Left renal cortex interstitium (tissue), 4 donors: ENCODE results near the gene CDH18. TPM values are rescaled to one million over a fixed set of nuclear protein-coding genes. Genes with fewer than 3 reads are reported as not detected.

ENCODE experiments used
- DNase-seq, 4 donors: peaks; one replicate each; pipeline ENCODE4 v3.0.0-alpha.2; 2013; ENCODE audit warnings: low read depth in 4 of 4, low spot score in 2 of 4, missing footprints in 1 of 4
- polyA plus RNA-seq, 4 donors: library from polyadenylated mRNA; unstranded; fragments of 120-200 nt; gene quantifications; one replicate each; pipeline ENCODE4 v1.2.1, GENCODE V29; 2013; ENCODE audit not compliant: insufficient read length in 4 of 4

Gene CDH18
- polyA plus RNA-seq, 4 donors = 0.84 to 1.2 (median 0.96) TPM

DNA sequence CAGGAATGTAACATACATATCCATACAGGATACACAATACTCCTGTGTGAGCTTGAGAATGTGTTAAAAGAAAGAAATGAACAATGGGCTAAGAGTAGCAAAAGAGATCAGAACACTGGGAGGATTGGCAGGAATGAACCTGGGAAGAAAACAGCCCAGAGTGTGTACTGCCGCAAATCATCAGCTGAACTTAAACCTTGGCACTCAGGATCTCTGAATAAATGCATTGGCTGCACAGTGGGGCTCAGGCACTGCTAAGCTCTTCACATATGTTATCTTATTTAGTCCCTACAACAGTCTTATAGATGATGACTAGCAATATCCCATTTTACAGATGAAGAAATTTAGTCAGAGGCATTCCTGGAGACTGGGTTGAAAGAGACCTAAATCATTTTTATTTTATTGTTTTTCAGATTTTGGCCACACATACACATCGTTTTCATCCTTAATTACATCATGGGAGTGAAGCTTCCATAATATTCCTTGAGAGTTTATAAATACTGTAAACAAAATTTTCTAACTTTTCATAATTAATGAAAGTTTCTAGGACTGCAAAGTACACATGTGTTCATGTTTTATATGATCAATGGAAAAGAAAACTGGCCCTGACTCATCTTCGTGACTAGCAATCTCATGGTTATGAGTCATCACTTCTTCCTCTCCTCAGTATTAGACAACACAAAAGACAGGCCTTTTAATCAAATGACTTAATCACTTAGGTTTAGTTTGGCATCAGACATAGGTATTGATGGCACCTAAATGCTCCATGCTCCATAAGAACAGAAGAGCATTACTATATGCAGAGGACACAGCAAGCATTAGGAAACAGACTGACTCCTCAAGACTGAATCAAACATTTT lies 59.2 kb downstream of the CDH18 start:
- no peak for DNase-seq

DNA sequence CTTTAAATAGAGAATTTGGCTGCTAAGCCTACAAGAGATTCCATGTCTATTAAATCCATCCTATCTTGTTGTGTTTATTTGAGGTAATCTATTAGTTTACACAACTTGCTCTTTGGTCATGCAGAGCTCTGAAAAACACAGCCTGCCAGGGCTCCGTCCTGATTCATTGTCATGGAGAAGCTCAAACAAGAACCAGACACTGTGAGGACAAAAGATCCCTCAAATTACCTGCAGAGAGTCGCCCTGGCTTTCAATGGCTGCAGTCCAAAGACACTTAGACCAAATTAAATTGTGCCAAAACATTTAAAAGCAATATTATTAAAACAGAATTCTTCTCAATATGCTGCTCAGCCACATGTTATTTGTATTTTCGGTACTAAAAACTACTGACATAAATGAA lies 60.1 kb downstream of the CDH18 start:
- no peak for DNase-seq

DNA sequence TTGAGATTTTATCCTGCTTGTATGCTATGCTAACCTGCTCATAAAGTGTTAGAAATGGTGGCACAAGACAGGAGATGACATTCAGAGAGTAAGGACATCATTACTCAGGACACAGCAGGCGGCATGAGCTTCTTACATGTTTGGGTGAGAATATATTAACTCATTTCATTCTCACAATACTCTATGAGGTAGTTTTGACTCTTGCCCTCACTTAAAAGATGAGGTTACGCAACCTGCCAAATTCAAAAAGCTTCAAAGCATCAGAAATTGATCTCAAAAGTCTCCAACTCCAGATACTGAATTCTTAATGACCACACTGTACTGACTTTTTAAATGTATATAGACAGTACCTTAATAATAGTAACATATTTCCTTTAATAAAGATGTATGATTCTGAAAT lies 60.8 kb downstream of the CDH18 start:
- no peak for DNase-seq

DNA sequence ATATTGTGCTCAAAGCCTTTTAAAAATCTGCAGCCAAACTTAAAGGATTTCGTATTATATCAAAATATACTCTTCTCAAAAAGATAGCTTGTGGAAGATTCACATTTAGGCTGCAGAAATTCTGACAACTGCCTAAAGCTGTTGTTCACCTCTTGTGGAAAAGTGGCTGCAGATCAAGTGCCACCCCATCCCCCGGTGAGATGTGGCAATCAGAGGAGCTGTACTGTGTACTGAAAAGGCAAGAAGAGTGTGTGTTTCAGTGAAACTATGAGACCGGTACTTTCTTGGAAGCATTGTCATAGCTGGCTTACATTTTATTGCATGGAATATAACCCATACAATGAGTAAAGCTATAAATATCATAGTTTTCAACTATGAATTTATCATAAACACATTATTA lies 64.3 kb downstream of the CDH18 start:
- no peak for DNase-seq

DNA sequence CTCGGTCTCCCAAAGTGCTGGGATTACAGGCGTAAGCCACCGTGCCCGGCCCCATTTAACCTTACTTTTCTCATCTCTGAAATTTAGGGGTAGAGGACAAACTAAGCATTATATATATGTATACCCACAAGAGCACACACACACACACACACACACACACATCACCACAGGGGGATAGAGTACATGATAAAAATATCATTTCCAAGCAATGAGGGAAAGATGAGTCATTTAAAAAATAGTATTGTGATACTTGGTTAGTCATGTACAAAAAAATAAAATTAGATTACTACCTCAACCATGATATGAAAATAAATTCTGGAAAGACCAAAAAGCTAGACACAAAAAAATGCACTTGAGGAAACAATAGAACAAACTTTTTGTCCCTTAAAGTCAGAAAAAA lies 67.2 kb downstream of the CDH18 start:
- no peak for DNase-seq

DNA sequence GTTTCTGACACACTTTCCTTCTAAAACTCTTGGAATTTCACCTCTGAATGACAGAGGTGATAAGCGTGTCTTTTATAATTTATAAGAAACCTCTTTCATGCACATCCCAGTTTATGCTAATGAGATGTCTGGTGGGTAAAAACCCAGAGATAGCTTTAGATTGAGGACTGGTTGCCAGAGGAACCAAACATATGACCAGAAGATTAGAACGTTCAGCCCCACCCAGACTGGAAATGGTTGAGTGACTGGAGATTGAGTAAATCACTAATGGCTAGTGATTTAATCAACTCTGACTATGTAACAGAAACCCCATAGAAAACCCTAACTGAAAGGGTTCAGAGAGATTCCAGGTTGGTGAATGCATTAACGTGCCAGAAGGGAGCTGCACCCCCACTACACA lies 69.2 kb downstream of the CDH18 start:
- DNase-seq = no peak

DNA sequence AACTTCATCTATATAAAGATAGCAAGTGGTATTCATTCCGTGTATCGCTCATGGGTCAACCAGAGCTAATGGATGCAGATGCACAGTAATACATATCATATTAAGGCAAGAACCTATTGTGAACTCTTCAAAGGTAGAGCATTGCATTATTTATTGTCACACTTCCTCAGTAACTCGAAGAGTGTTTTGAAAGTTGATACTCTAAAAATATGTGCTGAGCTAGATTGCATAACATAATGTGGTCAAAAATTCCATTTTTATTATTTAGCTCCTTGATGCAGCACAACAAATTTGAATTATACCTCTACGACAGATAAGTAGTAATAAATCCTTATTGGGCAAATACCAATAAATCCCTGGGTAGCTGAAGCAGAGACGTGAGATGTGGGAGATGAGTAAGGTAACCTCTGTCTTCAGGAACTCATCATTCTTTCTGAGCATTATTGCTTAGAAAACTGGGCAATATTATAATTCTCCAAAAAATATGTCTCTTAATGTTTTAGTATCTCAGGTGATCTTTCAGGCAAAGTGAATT lies 70.3 kb downstream of the CDH18 start:
- no peak for DNase-seq

DNA sequence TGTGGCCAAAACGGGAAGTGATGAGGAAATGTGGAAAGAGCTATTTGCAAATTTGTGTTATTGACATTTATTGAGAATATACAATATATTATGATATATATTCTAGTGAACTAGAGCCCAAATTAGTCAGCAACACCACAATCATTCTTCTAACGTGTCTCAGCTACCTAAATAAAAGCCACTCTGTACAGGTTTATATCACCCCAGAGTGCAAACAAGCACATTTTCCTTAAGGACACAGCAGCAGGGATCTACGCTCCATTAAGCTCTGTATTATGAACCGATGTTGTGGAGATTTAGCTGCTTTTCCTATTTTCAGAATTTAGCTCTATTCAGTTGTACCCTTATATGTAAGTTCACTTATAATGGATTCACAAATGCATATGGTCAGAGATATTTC lies 77.9 kb downstream of the CDH18 start:
- DNase-seq = peak in 1 of 4 donors; percentile 3

DNA sequence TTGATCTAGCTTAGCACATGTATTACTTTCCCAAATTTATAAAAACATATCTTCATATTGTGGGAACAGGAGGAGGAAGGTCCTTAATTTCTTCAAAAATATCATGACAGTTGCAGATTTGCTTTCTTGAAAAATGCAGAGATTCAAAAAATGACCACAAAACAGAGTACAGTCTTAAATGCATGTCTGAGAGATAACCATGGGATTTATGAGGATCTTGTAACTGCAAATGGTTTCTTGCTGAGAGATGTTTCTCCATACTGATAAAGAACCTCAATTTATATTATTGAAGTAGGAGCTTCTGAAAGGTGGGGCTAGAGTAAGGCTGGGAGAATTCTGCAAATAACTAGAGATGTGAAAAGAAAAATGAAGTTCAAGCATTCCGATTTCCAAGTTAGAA lies 83.2 kb downstream of the CDH18 start:
- no peak for DNase-seq

DNA sequence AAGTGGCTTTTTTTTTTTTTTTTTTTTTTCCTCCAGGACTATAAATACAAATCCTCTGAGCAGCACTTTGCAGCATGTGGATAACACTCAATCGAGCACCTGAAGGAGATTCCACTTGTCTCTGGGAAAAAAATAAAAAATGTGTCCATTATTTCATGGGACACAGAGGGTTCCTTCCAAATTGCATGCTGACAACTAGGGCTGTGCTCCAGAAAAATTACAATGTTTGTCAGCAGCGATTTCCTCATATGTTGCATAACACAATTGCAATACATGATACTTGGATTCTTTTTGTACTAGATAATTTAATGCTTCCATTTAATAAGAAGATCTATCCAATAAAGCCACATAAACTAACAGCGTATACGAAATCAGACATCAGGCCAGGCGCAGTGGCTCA lies 84.4 kb downstream of the CDH18 start:
- DNase-seq = no peak

DNA sequence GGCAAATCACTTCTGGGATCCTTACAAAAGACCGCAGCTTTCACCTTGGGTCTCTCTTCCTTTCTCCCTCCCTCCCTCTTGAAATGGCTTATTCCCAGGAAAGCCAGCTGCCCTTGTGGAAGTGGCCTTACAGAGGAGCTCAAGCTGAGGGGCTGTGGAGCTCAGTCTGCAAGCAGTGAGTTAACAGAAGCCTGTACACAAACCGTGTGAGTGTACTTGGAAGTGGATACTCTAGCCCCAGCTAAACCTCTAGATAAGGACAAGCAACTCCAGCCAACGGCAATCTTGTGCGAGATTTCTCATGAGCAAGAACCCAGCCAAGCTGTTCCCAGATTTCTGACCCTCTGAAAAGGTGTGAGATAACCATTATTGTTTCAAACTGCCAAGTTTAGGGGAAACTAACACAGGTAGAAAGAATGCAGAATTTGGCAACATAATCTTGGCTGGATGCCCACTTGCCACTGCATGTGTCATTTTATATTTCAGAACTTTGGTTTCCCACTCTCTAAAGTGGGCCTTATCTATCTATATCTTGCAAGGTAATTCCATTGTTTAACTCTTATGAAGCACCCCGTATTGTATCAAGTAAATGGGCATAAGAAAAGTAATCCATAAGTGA lies 85.6 kb downstream of the CDH18 start:
- DNase-seq = no peak

DNA sequence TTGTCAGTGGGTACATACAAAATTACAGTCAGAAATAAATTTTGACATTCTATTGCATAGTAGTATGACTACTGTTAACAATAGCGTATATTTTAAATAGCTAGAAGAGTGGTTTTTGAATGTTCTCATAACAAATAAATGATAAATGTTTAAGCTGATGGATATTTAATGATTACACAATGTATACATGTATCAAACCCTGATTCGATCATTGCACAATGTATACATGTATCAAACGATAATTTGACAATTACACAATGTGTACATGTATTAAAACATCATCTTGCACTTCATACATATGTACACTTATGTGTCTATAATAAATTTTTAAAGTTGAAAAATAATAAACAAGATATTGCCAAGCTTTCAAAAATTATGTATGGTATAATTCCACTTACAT lies 87.7 kb downstream of the CDH18 start:
- no peak for DNase-seq

DNA sequence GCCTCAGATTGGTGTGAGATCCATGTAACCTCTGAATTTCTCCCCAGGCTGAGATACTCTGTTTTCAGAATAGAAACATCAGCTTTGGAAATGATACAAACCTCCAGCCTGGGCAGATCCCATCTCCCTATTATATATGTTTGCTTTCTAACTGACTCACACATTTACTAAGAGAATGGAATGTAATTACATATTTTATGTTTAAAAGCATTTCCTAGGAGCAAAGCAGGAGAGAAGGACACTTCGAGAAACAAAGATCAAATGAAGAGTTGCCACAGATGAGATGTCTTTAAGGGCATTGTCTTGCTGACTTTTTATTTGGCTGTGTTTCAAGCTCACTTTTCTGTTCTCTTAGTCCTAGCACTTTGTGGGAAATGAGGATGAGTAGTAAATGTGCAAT lies 96.3 kb downstream of the CDH18 start:
- DNase-seq = no peak

DNA sequence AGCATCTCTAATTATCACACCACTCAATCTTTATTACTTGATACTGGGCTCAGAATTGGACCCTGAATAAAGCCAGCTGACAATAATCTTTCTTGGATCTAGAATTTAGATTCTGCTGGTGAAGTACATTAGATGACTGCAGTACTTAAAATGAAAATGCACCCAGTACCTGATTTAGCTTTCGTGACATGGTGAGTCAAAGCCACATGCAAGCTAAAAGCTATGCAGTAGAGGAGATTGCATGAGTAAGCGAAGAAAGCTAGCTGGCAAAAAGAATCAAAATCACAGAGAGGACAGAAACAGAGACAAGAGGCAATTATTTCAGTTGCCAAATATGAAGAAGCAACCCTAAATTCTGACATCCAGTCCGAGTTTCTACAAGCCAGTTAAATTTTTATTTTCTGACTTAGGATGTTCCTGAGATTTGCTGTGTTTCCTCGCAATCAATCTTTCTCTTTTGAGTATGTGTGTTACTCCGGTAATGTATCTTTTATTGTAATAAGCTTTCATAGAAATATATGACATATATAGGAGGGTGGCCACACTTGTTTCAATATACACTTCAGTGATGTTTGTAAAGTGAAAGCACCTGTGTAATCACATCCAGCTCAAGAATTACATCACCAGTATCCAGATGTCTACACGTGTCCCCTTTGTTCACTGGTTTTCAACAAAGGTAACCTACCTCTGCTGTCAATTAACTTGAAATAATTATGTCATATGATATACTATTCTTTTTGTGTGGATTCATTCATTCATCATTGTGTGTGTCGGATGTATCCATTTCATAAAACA lies 101.7 kb downstream of the CDH18 start:
- DNase-seq = no peak

DNA sequence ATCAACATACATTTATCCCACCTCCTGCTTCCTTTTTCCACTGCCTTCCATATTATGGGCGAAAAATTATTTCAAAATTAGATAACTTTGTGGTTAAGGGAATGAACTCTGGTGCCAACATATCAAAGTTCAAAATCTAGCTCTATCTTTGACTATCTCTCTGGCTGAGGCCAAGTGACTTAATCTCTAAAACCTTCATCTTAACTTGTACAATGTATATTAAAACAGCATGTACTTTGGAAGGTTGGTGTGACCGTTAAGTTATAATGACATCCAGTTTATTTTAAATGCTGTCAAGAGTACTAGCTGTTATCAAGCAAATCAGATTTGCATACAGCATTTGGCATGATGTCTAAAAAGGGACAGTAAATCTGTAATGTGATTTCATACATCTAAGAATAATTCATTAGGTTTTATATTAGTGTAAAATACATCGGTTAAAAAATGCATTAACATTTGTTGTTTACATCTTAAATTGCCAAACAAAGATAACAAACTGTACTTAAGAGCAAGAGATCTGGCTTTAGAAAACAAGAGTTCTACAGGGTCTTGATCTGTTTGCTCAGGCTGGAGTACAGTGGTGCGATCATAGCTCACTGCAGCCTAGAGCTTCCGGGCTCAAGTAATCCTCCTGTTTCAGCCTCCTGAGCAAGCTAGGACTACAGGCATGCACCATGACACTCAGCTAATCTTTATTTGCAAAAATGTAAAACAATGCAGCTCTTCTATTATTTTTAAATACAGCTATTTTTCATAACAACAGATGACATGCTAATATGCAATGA lies 102.8 kb downstream of the CDH18 start:
- DNase-seq = no peak

DNA sequence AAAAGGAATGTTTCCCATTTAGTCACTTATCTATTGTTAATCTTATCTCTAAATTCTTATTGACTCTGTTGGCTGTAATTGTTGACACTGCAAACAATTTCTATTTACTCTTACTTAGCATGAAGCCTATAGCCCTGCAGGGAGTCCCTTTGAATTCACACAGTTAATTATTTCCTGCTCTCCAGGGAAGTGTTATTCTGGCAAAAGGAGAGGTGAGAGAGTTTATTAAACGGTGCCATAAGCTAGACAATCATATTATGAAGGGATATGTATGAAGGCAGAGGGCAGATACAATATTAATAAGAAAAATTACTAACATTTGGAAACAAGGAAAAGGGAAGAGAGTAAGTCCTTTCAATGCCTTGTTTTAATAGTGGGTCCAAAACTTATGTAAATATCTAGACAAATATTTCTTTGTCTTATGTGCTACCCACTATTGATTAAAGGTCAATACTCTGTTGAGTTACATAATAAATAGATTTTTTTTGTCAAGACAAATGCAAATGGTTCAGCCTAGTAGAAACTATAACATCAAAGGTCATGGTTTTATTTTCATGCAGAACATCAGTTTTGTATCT lies 107.1 kb downstream of the CDH18 start:
- no peak for DNase-seq

DNA sequence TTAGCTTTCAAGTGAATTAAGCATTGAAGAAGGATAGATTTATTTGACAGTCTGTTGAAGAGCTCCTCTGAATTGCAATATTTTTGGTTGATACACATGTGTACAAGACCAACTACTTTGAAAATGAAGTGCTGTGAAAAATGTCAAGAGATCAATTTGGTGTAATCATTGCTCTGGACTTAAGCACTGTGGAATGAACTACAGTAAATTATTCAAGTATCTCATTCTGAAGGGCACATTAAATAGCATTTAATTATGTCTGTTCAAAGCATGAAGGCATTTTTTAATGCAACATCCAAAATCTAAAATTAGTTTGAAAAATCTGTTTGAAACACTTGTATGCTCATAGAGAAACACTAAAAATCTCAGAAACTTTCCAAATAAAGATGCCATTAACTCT lies 107.5 kb downstream of the CDH18 start:
- DNase-seq = no peak

DNA sequence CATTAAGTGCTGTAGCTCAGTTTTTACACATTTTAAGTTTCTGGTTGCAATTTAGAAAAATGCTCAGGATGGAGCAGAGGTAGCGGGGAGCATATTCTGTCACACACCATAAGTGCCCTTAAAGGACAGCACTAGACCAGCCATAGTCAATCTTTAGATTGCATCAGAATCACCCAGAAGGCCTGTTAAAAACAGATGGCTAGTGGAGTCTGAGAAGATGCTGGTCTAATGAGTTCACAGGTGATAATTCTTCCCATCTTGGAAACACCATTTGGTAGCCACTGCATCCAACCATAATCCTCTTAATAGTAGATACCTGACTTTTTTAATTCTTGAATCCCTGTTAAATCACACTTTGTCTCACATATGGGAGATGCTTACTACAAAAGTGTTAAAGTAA lies 113.2 kb downstream of the CDH18 start:
- DNase-seq = no peak

DNA sequence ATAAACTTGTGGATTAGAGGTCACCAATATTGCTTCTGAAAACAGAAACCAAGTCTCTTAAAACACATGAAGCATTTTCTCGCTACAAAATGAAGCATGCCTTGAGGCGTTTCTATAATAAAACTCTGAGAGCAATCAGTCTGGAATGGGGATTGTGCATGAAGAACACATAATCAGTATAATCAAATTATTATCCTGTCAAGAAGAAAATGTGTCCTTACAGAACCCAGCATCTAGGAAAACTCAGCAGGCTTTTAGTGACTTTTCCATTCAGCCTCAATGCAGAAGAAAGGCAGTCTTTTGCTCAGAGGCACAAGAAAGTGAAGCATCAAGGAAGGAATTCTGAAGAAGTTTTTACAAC lies 121.9 kb downstream of the CDH18 start:
- DNase-seq = no peak

DNA sequence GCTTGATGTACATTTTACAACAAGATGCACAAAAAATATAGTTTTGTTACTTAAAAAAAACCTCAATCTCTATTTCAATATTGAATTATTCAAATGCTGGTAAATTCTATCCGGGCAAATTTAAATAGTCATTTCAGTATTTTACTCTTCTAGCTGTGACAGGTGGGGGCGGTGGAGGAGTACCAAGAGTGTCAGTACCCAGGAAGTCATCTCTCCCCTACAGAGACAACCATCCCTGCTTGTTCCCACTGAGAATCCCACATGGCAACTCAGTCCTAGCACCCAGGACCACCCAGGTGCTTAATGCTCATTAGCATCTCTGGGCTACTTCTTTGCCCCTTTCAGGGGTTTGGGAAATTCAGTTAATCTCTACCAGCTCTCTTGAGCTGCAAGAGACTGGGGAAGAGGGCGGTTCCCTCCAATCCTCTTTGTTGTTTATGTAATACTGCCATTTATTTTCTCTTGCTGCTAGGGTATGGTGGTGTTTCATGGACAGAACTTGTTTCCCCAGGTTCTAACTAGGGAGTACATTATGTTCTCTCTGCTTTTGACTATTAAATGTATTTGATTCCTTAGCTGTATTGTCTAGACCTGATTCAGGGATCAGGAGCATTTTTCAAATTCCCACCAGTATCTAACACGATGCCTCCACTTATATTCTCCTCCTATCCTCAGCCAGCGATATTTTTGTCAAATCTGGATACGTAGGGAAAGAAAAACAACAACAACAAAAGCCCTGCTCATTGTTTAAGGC lies 122.5 kb downstream of the CDH18 start:
- DNase-seq = no peak
